OCI-LY7 (cell line): ENCODE measurements around the gene NACAD.

ENCODE experiments used
- CTCF ChIP-seq: fragments of 200-600 bp; sonication (generic); conservative IDR thresholded peaks from 2 replicates; pipeline ENCODE4 v1.5.1; 2014; ENCODE audit warnings: mild to moderate bottlenecking, antibody characterized with exemption, low read length, moderate library complexity, mixed read lengths
- EZH2phosphoT487 ChIP-seq: fragments of 200-600 bp; sonication (generic); IDR thresholded peaks from 2 replicates; pipeline ENCODE4 v1.6.1; 2018; ENCODE audit warnings: low read depth, borderline replicate concordance, mild to moderate bottlenecking, mixed run types, antibody characterized with exemption, low read length, moderate library complexity, mixed read lengths

DNA sequence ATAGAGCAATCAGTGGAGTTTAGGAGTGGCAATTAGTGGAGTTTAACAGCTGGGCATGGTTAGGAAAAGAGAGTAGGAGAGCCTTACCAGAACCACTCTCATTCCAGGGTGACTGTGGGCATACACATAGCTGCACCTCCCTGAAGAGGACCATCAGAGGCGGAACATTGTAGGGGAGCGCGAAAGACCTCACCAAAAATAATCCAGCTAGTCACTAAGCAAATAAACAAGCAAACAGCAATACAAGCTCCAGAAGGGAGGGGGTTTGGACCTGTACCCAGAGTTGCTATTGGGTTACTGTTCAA, 4.1 kb upstream of the NACAD start:
- TF ChIP-seq CTCF, result no peak
- TF ChIP-seq EZH2phosphoT487, result no peak
